H1 (cell line): ENCODE results near the gene CDH7. TPM values are rescaled to one million over a fixed set of nuclear protein-coding genes. Genes with fewer than 3 reads are reported as not detected.

Experiments used
- KDM1A ChIP-seq: fragments of 200-600, 300-600 bp; sonication (generic); IDR thresholded peaks from 2 replicates; pipeline ENCODE4 v1.7.1; 2016; ENCODE audit warnings: mild to moderate bottlenecking, low read length, borderline replicate concordance
- KDM4A ChIP-seq: IDR thresholded peaks from one replicate; pipeline ENCODE4 v1.7.1; 2012; ENCODE audit warnings: low read depth, mild to moderate bottlenecking, moderate library complexity, low read length, inconsistent platforms; ENCODE audit not compliant: severe bottlenecking
- polyA plus RNA-seq, 7 experiments: library from polyadenylated mRNA; depleted of rRNA in 3 of 7; stranded (reverse) in 5 of 7; unstranded in 2 of 7; fragments of >200 nt in 5 of 7; fragments of 200-250 nt in 2 of 7; gene quantifications; 1 replicate in 5 of 7; 2 replicates in 1 of 7; 4 replicates in 1 of 7; pipeline versions ENCODE4 v1.2.1 to v1.2.3, GENCODE V29; 2011 to 2013; ENCODE audit warnings: missing spikeins in 2 of 7, mixed read lengths in 2 of 7
- total RNA-seq: library from RNA; stranded (reverse); fragmentation: NEBNext Ultra II Directional; extraction: Animal tissue kit (Norgen Biotek cat#: 25700); gene quantifications from 2 replicates; pipeline ENCODE4 v1.2.1, GENCODE V29; 2021

Gene CDH7
- total and polyA plus RNA-seq, 2 of the 8 experiments (the other 6 are each of a cell fraction or from before 2014, with no cell fraction given): 1.00 to 1.5 TPM

DNA sequence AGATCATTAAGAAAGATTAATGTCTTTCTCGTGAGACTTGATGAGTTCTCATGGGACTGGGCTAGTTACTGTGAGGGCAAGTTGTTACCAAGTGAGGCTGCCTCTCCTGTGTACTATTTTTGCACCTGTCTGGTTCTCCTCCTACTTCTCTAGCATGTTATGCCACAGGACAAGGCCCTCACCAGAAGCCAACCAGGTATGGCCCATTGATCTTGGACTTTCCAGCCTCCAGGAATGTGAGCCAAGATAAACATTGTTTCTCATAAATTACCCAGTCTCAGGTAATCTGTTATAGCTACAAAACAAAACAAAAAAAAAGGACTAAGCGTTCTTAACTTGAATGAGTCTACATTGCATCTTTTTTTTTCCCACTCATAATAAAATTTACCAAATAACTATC, 184.1 kb downstream of the CDH7 start (continued):
- TF ChIP-seq KDM1A (no peak), KDM4A (no peak)
